HEK293T (cell line): Measurements from ENCODE around the gene IL1B.

Experiments used
- ARNT ChIP-seq: fragments of 450-650 bp; IDR thresholded peaks from 2 replicates; pipeline ENCODE4 v1.6.1; 2017; ENCODE audit warnings: mild to moderate bottlenecking
- BHLHE40 ChIP-seq: fragments of 450-650 bp; IDR thresholded peaks from 2 replicates; pipeline ENCODE4 v1.6.1; 2016; ENCODE audit warnings: mild to moderate bottlenecking, moderate library complexity, borderline replicate concordance
- CTBP1 ChIP-seq: fragments of 450-650 bp; IDR thresholded peaks from 2 replicates; pipeline ENCODE4 v1.6.1; 2016; ENCODE audit warnings: borderline replicate concordance
- ELF4 ChIP-seq: fragments of 450-650 bp; IDR thresholded peaks from 2 replicates; pipeline ENCODE4 v1.6.1; 2017; ENCODE audit warnings: antibody characterized with exemption
- FOXA1 ChIP-seq: fragments of 450-650 bp; IDR thresholded peaks from 2 replicates; pipeline ENCODE4 v1.6.1; 2016; ENCODE audit warnings: mild to moderate bottlenecking
- FOXK2 ChIP-seq: fragments of 450-650 bp; IDR thresholded peaks from 2 replicates; pipeline ENCODE4 v1.6.1; 2016; ENCODE audit warnings: mild to moderate bottlenecking
- FOXM1 ChIP-seq: fragments of 450-650 bp; IDR thresholded peaks from 2 replicates; pipeline ENCODE4 v1.6.1; 2017; ENCODE audit warnings: mild to moderate bottlenecking, borderline replicate concordance
- HDGF ChIP-seq: fragments of 450-650 bp; IDR thresholded peaks from 2 replicates; pipeline ENCODE4 v1.6.1; 2017; ENCODE audit warnings: antibody characterized with exemption, borderline replicate concordance
- NFRKB ChIP-seq: fragments of 450-650 bp; IDR thresholded peaks from 2 replicates; pipeline ENCODE4 v1.6.1; 2016; ENCODE audit warnings: mild to moderate bottlenecking, moderate library complexity
- SP1 ChIP-seq: fragments of 450-650 bp; IDR thresholded peaks from 2 replicates; pipeline ENCODE4 v1.6.1; 2017
- SUZ12 ChIP-seq: fragments of 450-650 bp; IDR thresholded peaks from 2 replicates; pipeline ENCODE4 v1.6.1; 2016; ENCODE audit warnings: mild to moderate bottlenecking
- TARDBP ChIP-seq: fragments of 450-650 bp; IDR thresholded peaks from 2 replicates; pipeline ENCODE4 v1.6.1; 2016
- ZNF384 ChIP-seq: fragments of 450-650 bp; IDR thresholded peaks from 2 replicates; pipeline ENCODE4 v1.6.1; 2016
- TF ChIP-seq, protein P1 (sequence below): fragments of 450-650 bp; IDR thresholded peaks from 2 replicates; pipeline ENCODE4 v1.6.1; 2016

DNA sequence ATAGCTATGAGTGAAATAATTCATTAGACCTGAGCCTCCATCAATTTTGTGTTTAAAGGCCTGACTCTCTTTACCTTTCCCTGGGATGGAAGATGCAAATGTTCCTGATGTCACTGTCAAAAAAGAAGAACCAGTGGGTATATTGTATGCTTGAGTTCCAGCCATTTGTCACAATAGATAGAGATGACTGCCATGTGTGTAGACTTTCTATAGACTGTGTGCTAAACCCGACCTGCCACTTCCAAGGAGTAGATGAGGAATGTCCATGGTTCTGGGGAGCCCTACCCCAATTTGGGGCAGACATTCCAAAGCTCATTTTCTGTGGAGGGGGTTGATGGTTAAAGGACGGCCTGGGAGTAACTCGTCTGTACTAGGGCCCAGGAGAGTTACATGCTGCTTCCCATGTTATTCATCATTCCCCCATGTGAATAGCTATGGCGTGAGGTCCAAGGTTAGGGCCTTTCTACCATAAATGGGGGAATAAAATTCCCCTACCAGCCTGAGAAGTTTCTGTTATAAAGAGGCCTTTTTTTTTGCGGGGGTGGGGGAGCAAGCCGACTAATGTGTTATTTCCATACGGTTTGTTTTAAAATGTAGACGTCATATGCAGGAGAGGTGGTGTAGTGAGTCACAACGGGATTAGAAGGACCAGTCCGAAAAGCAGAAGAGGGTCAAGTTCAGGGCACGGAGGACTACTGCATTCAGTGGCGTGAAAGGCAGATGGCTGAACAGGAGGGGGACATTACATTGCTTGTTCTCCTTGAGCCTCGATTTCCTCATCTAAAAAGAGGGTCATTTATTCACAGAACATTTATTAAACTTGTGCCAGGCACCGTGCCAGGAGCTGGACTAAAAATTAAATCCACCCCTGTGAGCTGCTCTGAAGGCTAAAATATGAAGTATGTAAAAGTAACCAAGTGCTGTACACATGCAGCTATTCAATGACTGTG is 24.0 kb downstream of the IL1B start:
- TF ChIP-seq FOXM1 (no peak), ARNT (no peak), SP1 (no peak), ZNF384 (no peak), NFRKB (no peak), FOXA1 (no peak), HDGF (no peak), CTBP1 (no peak), ELF4 (no peak), TARDBP (no peak), FOXK2 (no peak), SUZ12 (no peak), BHLHE40 (no peak)
- TF ChIP-seq, protein P1, sequence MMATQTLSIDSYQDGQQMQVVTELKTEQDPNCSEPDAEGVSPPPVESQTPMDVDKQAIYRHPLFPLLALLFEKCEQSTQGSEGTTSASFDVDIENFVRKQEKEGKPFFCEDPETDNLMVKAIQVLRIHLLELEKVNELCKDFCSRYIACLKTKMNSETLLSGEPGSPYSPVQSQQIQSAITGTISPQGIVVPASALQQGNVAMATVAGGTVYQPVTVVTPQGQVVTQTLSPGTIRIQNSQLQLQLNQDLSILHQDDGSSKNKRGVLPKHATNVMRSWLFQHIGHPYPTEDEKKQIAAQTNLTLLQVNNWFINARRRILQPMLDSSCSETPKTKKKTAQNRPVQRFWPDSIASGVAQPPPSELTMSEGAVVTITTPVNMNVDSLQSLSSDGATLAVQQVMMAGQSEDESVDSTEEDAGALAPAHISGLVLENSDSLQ: no peak
